Endothelial cell of umbilical vein (primary cell): ENCODE measurements around the gene NR5A1. TPM values are rescaled to one million over a fixed set of nuclear protein-coding genes. Genes with fewer than 3 reads are reported as not detected.

Experiments
- BruUV-seq: library from RNA; stranded (reverse); fragments of 400-500 nt; replicated peaks from 2 replicates; lab custom pipeline; 2021; lab: Mats Ljungman, UMichigan
- CTCF ChIA-PET: fragments of 300-600, 350-600 bp; sonication (Branson Sonifier 250); formaldehyde crosslinking; loops from one replicate; lab custom pipeline; 2021; ENCODE audit warnings: antibody characterized with exemption, inconsistent platforms; lab: Charles Lee
- POLR2A ChIA-PET: fragments of 300-600, 350-600 bp; sonication (Branson Sonifier 250); formaldehyde crosslinking; loops from one replicate; lab custom pipeline; 2021; ENCODE audit warnings: antibody characterized with exemption, inconsistent platforms; lab: Charles Lee
- DNase-seq: peaks from one replicate; pipeline ENCODE4 v3.0.0-alpha.2; 2011; ENCODE audit warnings: low read depth, low spot score
- FAIRE-seq: peaks from 2 replicates; lab custom pipeline; 2011; peaks lifted over from hg19 to GRCh38; lab: Jason Lieb, UNC
- H2AFZ ChIP-seq: 2 replicates; pipeline ENCODE4 v1.6.0; 2012; ENCODE audit warnings: low read depth, low read length, control low read depth, inconsistent platforms
- H3K27ac ChIP-seq: 2 replicates; pipeline ENCODE4 v1.5.1; 2011; ENCODE audit warnings: low read depth, mild to moderate bottlenecking, control low read depth, low read length, moderate library complexity; ENCODE audit not compliant: insufficient read depth
- H3K27me3 ChIP-seq, 2 experiments: 2 replicates each; pipeline versions ENCODE4 v1.6.0 to v1.6.1; 2011; ENCODE audit warnings: low read length in 2 of 2, mixed read lengths in 1 of 2; ENCODE audit not compliant: control insufficient read depth in 2 of 2, insufficient read depth in 2 of 2
- H3K36me3 ChIP-seq, 2 experiments: 2 replicates in 1 of 2; 3 replicates in 1 of 2; pipeline ENCODE4 v1.5.1; 2011; ENCODE audit warnings: low read length in 2 of 2, mild to moderate bottlenecking in 1 of 2, moderate library complexity in 1 of 2; ENCODE audit not compliant: control insufficient read depth in 2 of 2, insufficient read depth in 2 of 2; ENCODE audit errors: extremely low read depth in 1 of 2
- H3K4me1 ChIP-seq: 3 replicates; pipeline ENCODE4 v1.5.1; 2011; ENCODE audit warnings: mild to moderate bottlenecking, low read length; ENCODE audit not compliant: control insufficient read depth, insufficient read depth; ENCODE audit errors: extremely low read depth
- H3K4me2 ChIP-seq: 2 replicates; pipeline ENCODE4 v1.6.1; 2011; ENCODE audit warnings: low read length, control low read depth, mixed read lengths; ENCODE audit not compliant: insufficient read depth
- H3K4me3 ChIP-seq, 3 experiments: fragments of 200-600 bp in 1 of 3; sonication (generic), shearing (Covaris generic) in 1 of 3; replicated peaks in 1 of 3; 2 replicates each; pipeline ENCODE4 v1.5.1; 2011 to 2016; ENCODE audit warnings: control low read depth in 3 of 3, low read length in 3 of 3, mild to moderate bottlenecking in 2 of 3, inconsistent platforms in 1 of 3, low read depth in 1 of 3, moderate library complexity in 1 of 3; ENCODE audit not compliant: insufficient read depth in 1 of 3
- H3K79me2 ChIP-seq: 2 replicates; pipeline ENCODE4 v1.6.0; 2012; ENCODE audit warnings: low read length, inconsistent platforms; ENCODE audit not compliant: control insufficient read depth, insufficient read depth
- H3K9ac ChIP-seq: replicated peaks from 2 replicates; pipeline ENCODE3; 2011; ENCODE audit warnings: low read length, control low read depth; ENCODE audit not compliant: insufficient read depth; ENCODE audit errors: extremely low read depth
- H3K9me1 ChIP-seq: replicated peaks from 3 replicates; pipeline ENCODE4 v1.6.0; 2011; ENCODE audit warnings: mild to moderate bottlenecking, low read length; ENCODE audit not compliant: control insufficient read depth, insufficient read depth; ENCODE audit errors: extremely low read depth
- H3K9me3 ChIP-seq: replicated peaks from 2 replicates; pipeline ENCODE4 v1.5.1; 2012; ENCODE audit warnings: low read length, inconsistent platforms; ENCODE audit not compliant: control insufficient read depth, insufficient read depth
- H4K20me1 ChIP-seq: replicated peaks from 2 replicates; pipeline ENCODE3; 2011; ENCODE audit warnings: mild to moderate bottlenecking, low read length; ENCODE audit not compliant: control insufficient read depth, insufficient read depth; ENCODE audit errors: extremely low read depth
- CTCF ChIP-seq, 2 donors: IDR thresholded peaks; 1 replicate in 1 of 2; 2 replicates in 1 of 2; pipeline ENCODE4 v1.5.1; 2011; ENCODE audit warnings: low read length in 2 of 2, mild to moderate bottlenecking in 2 of 2, moderate library complexity in 2 of 2, control low read depth in 1 of 2, inconsistent platforms in 1 of 2, low read depth in 1 of 2; ENCODE audit not compliant: insufficient read depth in 1 of 2; ENCODE audit errors: extremely low read depth in 1 of 2
- EZH2 ChIP-seq: IDR thresholded peaks from 2 replicates; pipeline ENCODE4 v1.6.1; 2012; ENCODE audit warnings: borderline replicate concordance, low read depth, mild to moderate bottlenecking, moderate library complexity, low read length, inconsistent platforms; ENCODE audit not compliant: severe bottlenecking
- FOS ChIP-seq: IDR thresholded peaks from 2 replicates; pipeline ENCODE4 v1.6.1; 2011; ENCODE audit warnings: mild to moderate bottlenecking, low read length, moderate library complexity, borderline replicate concordance; ENCODE audit not compliant: insufficient read depth
- GATA2 ChIP-seq: IDR thresholded peaks from 2 replicates; pipeline ENCODE4 v1.7.0; 2011; ENCODE audit warnings: low read depth, mild to moderate bottlenecking, moderate library complexity, mixed read lengths, low read length; ENCODE audit not compliant: insufficient read length, insufficient read depth
- JUN ChIP-seq: IDR thresholded peaks from 2 replicates; pipeline ENCODE4 v1.6.1; 2011; ENCODE audit warnings: borderline replicate concordance, low read depth; ENCODE audit not compliant: insufficient read length, insufficient read depth
- MAX ChIP-seq: IDR thresholded peaks from 2 replicates; pipeline ENCODE4 v1.6.1; 2011; ENCODE audit not compliant: insufficient read depth, insufficient read length
- MYC ChIP-seq: IDR thresholded peaks from one replicate; pipeline ENCODE4 v1.6.1; 2011; ENCODE audit warnings: mild to moderate bottlenecking, low read depth, low read length
- POLR2A ChIP-seq: IDR thresholded peaks from 2 replicates; pipeline ENCODE4 v1.6.1; 2012; ENCODE audit warnings: low read depth, mild to moderate bottlenecking, control low read depth, low read length
- POLR2AphosphoS5 ChIP-seq: IDR thresholded peaks from 2 replicates; pipeline ENCODE4 v1.6.1; 2012; ENCODE audit warnings: low read depth, mild to moderate bottlenecking, control low read depth, low read length, moderate library complexity; ENCODE audit not compliant: insufficient read depth
- dilution Hi-C: fragments of 300-500 bp; cut with MboI; formaldehyde crosslinking; loops from one replicate; pipeline ENCODE4 v1.15.0; 2019; ENCODE audit warnings: low sequenced_read_pairs; ENCODE audit not compliant: extremely low pct_ligation_motif_present
- intact Hi-C: fragments of 100-400 bp; cut with micrococcal nuclease; formaldehyde crosslinking; loops from one replicate; pipeline ENCODE4 v1.10.0; 2022
- polyA plus RNA-seq, 4 experiments: library from polyadenylated mRNA; depleted of rRNA in 3 of 4; stranded (reverse) in 3 of 4; unstranded in 1 of 4; fragments of >200 nt; gene quantifications; 2 replicates each; pipeline versions ENCODE4 v1.2.1 to v1.2.3, GENCODE V29; 2011 to 2012; ENCODE audit warnings: missing spikeins in 1 of 4
- total RNA-seq: library from RNA; stranded (reverse); gene quantifications from 2 replicates; pipeline ENCODE4 v1.2.3, GENCODE V29; 2021

NR5A1 gene
- total and polyA plus RNA-seq, 2 donors (not counting 3 experiments of a cell fraction or from before 2014, with no cell fraction given): not detected

GRCh38 chr9:124530246-124530645, 23.0 kb upstream of the NR5A1 start:
- no peak overlapping the region for H3K27ac ChIP-seq
- H3K9ac ChIP-seq: no peak overlapping the region
- intact Hi-C loops (no loop called here), dilution Hi-C loops (no loop called here)
- no peak overlapping the region for H3K4me2 ChIP-seq
- no peaks in the 10 kb centered on the region for H3K79me2 ChIP-seq
- no peaks in the 10 kb centered on the region for H3K9me1 ChIP-seq
- no peaks in the 10 kb centered on the region for H3K4me1 ChIP-seq
- no peak overlapping the region for H3K4me3 ChIP-seq
- H4K20me1 ChIP-seq: no peaks in the 10 kb centered on the region
- DNase-seq (no peak), FAIRE-seq (no peak)
- no TSS peak for BruUV-seq
- H2AFZ ChIP-seq: no peak overlapping the region
- ChIA-PET CTCF (no interaction called here), POLR2A (no interaction called here)
- H3K27me3 ChIP-seq: peaks cover 0 to 5% of the 10 kb centered on the region in 2 experiments
- H3K36me3 ChIP-seq: no peaks in the 10 kb centered on the region
- TF ChIP-seq JUN: no peak
- TF ChIP-seq MYC: no peak
- no peak for TF ChIP-seq FOS
- TF ChIP-seq CTCF (IDR thresholded peaks at IDR 0.05; ENCODE audit: extremely low read depth in 1 of 2, insufficient read depth in 1 of 2, low read depth in 1 of 2, low read length in 2 of 2): no peak
- TF ChIP-seq EZH2: no peak
- no peak for TF ChIP-seq POLR2A
- TF ChIP-seq POLR2AphosphoS5: no peak
- no peak for TF ChIP-seq GATA2
- no peak for TF ChIP-seq MAX
- no peaks in the 10 kb centered on the region for H3K9me3 ChIP-seq
